GM12878 (cell line): ENCODE data around the gene ARHGAP36. TPM values are rescaled to one million over a fixed set of nuclear protein-coding genes. Genes with fewer than 3 reads are reported as not detected.

Source experiments
- ATAC-seq: fragments of 200-7000 bp; cut with Tn5 transposase; 3 replicates; pipeline ENCODE4 v1.9.1; 2020; ENCODE audit warnings: mild to moderate bottlenecking, moderate library complexity
- BruUV-seq: library from RNA; stranded (reverse); fragments of 400-500 nt; replicated peaks from 2 replicates; lab custom pipeline; 2021; lab: Mats Ljungman, UMichigan
- CTCF ChIA-PET: fragments of 300-600 bp; sonication (Branson Sonifier 250); formaldehyde crosslinking; extraction: SDS; loops from one replicate; lab custom pipeline; 2021; ENCODE audit warnings: inconsistent platforms; lab: Yijun Ruan, JAX
- POLR2A ChIA-PET: fragments of 350-600 bp; formaldehyde crosslinking; extraction: SDS; loops from one replicate; lab custom pipeline; 2021; ENCODE audit warnings: inconsistent platforms; lab: Charles Lee
- RAD21 ChIA-PET: fragments of 300-600 bp; sonication (Branson Sonifier 250); formaldehyde crosslinking; loops from one replicate; lab custom pipeline; 2023; ENCODE audit warnings: antibody characterized with exemption; ENCODE audit not compliant: unreplicated experiment; lab: Charles Lee
- SMC1A ChIA-PET: fragments of 300-600 bp; sonication (Branson Sonifier 250); formaldehyde crosslinking; loops from one replicate; lab custom pipeline; 2023; ENCODE audit not compliant: unreplicated experiment, uncharacterized antibody; lab: Charles Lee
- DNase-seq: peaks from one replicate; pipeline ENCODE4 v3.0.0-alpha.2; 2011; ENCODE audit warnings: low read depth, low spot score
- FAIRE-seq: peaks from 3 replicates; lab custom pipeline; 2011; peaks lifted over from hg19 to GRCh38; lab: Jason Lieb, UNC
- H2AFZ ChIP-seq: 2 replicates; pipeline ENCODE4 v1.6.0; 2011; ENCODE audit warnings: low read depth, low read length, control low read depth; ENCODE audit not compliant: control insufficient read depth
- H3K27ac ChIP-seq: 2 replicates; pipeline ENCODE4 v1.5.1; 2011; ENCODE audit warnings: control low read depth; ENCODE audit not compliant: control insufficient read depth, insufficient read depth
- H3K27me3 ChIP-seq, 2 experiments: replicated peaks in 1 of 2; 2 replicates each; pipeline versions ENCODE4 v1.6.0 to v1.6.1; 2011; ENCODE audit warnings: low read length in 1 of 2; ENCODE audit not compliant: control insufficient read depth in 2 of 2, insufficient read depth in 2 of 2
- H3K36me3 ChIP-seq, 2 experiments: 2 replicates each; pipeline ENCODE4 v1.5.1; 2011; ENCODE audit warnings: low read length in 1 of 2; ENCODE audit not compliant: control insufficient read depth in 2 of 2, insufficient read depth in 2 of 2
- H3K4me1 ChIP-seq: 2 replicates; pipeline ENCODE4 v1.6.1; 2011; ENCODE audit warnings: mild to moderate bottlenecking, low read length, moderate library complexity, mixed read lengths; ENCODE audit not compliant: control insufficient read depth, insufficient read depth
- H3K4me2 ChIP-seq: 2 replicates; pipeline ENCODE4 v1.6.0; 2011; ENCODE audit warnings: control low read depth; ENCODE audit not compliant: control insufficient read depth, insufficient read depth
- H3K4me3 ChIP-seq: fragments of 200-600 bp; sonication (generic); 2 replicates; pipeline ENCODE4 v1.5.1; 2016
- H3K79me2 ChIP-seq: 2 replicates; pipeline ENCODE4 v1.6.0; 2011; ENCODE audit warnings: low read length; ENCODE audit not compliant: control insufficient read depth, insufficient read depth
- H3K9ac ChIP-seq: 2 replicates; pipeline ENCODE4 v1.8.0; 2011; ENCODE audit warnings: low read length, control low read depth, mixed read lengths; ENCODE audit not compliant: control insufficient read depth, insufficient read depth
- H3K9me3 ChIP-seq: replicated peaks from 3 replicates; pipeline ENCODE4 v1.5.1; 2011; ENCODE audit warnings: mild to moderate bottlenecking, low read length; ENCODE audit not compliant: control insufficient read depth, insufficient read depth
- H4K20me1 ChIP-seq: 2 replicates; pipeline ENCODE4 v1.6.0; 2011; ENCODE audit not compliant: control insufficient read depth, insufficient read depth
- ATF3 ChIP-seq: IDR thresholded peaks from 2 replicates; pipeline ENCODE4 v1.6.1; 2011; ENCODE audit warnings: low read depth, mild to moderate bottlenecking, low read length, moderate library complexity, borderline replicate concordance; ENCODE audit errors: extremely low read depth
- BCLAF1 ChIP-seq: fragments of 450-650 bp; IDR thresholded peaks from 2 replicates; pipeline ENCODE4 v1.6.1; 2017; ENCODE audit warnings: antibody characterized with exemption, mild to moderate bottlenecking, moderate library complexity
- CBFB ChIP-seq: IDR thresholded peaks from 2 replicates; pipeline ENCODE4 v1.6.1; 2016; ENCODE audit warnings: antibody characterized with exemption, low read depth
- CEBPB ChIP-seq, 2 experiments: fragments of 150-350 bp in 1 of 2; IDR thresholded peaks; 2 replicates each; pipeline ENCODE4 v1.6.1; 2012 to 2014; ENCODE audit warnings: low read depth in 2 of 2, low read length in 2 of 2, borderline replicate concordance in 1 of 2, inconsistent platforms in 1 of 2
- E2F8 ChIP-seq: fragments of 450-650 bp; IDR thresholded peaks from 2 replicates; pipeline ENCODE4 v1.6.1; 2018; ENCODE audit warnings: mild to moderate bottlenecking, low read depth, moderate library complexity; ENCODE audit not compliant: partially characterized antibody
- ELK1 ChIP-seq: IDR thresholded peaks from 2 replicates; pipeline ENCODE4 v1.6.1; 2012; ENCODE audit warnings: low read depth, low read length, improper control_type of control experiment
- EZH2 ChIP-seq: IDR thresholded peaks from 2 replicates; pipeline ENCODE4 v1.6.1; 2012; ENCODE audit warnings: low read depth, mild to moderate bottlenecking, control low read depth, inconsistent platforms, low read length, borderline replicate concordance; ENCODE audit not compliant: control insufficient read depth
- FOXK2 ChIP-seq: fragments of 450-650 bp; IDR thresholded peaks from 2 replicates; pipeline ENCODE4 v1.6.1; 2017; ENCODE audit warnings: mild to moderate bottlenecking, moderate library complexity
- IKZF1 ChIP-seq: fragments of 450-650 bp; conservative IDR thresholded peaks from 2 replicates; pipeline ENCODE4 v1.6.1; 2017; ENCODE audit warnings: antibody characterized with exemption, mild to moderate bottlenecking
- MEF2A ChIP-seq: IDR thresholded peaks from 2 replicates; pipeline ENCODE4 v1.6.1; 2011; ENCODE audit warnings: low read depth, mild to moderate bottlenecking, low read length, moderate library complexity; ENCODE audit not compliant: insufficient read depth
- POU2F2 ChIP-seq: IDR thresholded peaks from 3 replicates; pipeline ENCODE4 v1.6.1; 2011; ENCODE audit warnings: low read depth, mild to moderate bottlenecking, low read length, borderline replicate concordance
- RB1 ChIP-seq: fragments of 450-650 bp; formaldehyde crosslinking; IDR thresholded peaks from 2 replicates; pipeline ENCODE4 v1.6.1; 2017; ENCODE audit warnings: mild to moderate bottlenecking, borderline replicate concordance
- SMAD1 ChIP-seq: fragments of 450-650 bp; IDR thresholded peaks from 2 replicates; pipeline ENCODE4 v1.6.1; 2018; ENCODE audit warnings: mild to moderate bottlenecking, low read depth; ENCODE audit not compliant: partially characterized antibody
- SMC3 ChIP-seq: IDR thresholded peaks from 2 replicates; pipeline ENCODE4 v1.6.1; 2011; ENCODE audit warnings: low read length, improper control_type of control experiment, borderline replicate concordance
- WRNIP1 ChIP-seq: IDR thresholded peaks from 2 replicates; pipeline ENCODE4 v1.6.1; 2011; ENCODE audit warnings: low read depth, low read length, improper control_type of control experiment, borderline replicate concordance
- ZNF24 ChIP-seq: fragments of 450-650 bp; IDR thresholded peaks from 2 replicates; pipeline ENCODE4 v1.6.1; 2017; ENCODE audit warnings: antibody characterized with exemption, mild to moderate bottlenecking
- WGBS: methylation state at CpG from one replicate; pipeline ENCODE4 v1.1.6; 2016; ENCODE audit warnings: low lambda C conversion rate; ENCODE audit not compliant: insufficient replicate concordance, insufficient coverage; ENCODE audit errors: missing lambda C conversion rate; 5-methylcytosine and 5-hydroxymethylcytosine counted together
- in situ Hi-C: fragments of 300-500 bp; cut with MboI; formaldehyde crosslinking; loops from 9 replicates; pipeline ENCODE4 v1.14.3; 2018; ENCODE audit warnings: mixed read lengths
- intact Hi-C: fragments of 100-400 bp; cut with micrococcal nuclease; formaldehyde crosslinking; loops from one replicate; pipeline ENCODE4 v1.14.2; 2022; ENCODE audit not compliant: unreplicated experiment
- polyA plus RNA-seq, 11 experiments: library from polyadenylated mRNA; depleted of rRNA in 4 of 11; unstranded in 6 of 11; stranded (reverse) in 5 of 11; fragments of >200 nt; fragmentation: Nextera tagmentation in 4 of 11; fragmentation: Illumina TruSeq in 1 of 11; extraction: Ambion mirVana in 4 of 11; extraction: Trizol in 1 of 11; gene quantifications; 1 replicate in 1 of 11; 2 replicates in 10 of 11; pipeline versions ENCODE4 v1.2.1 to v1.2.3, GENCODE V29; 2011 to 2016; ENCODE audit warnings: inconsistent platforms in 2 of 11, missing spikeins in 2 of 11, low read depth in 1 of 11
- total RNA-seq, 4 experiments: library from RNA; depleted of rRNA in 3 of 4; stranded (reverse); fragments of >200 nt in 3 of 4; fragmentation: Illumina TruSeq in 1 of 4; extraction: Trizol in 1 of 4; gene quantifications; 2 replicates each; pipeline versions ENCODE4 v1.2.1 to v1.2.3, GENCODE V29; 2013 to 2021

The ARHGAP36 gene
- total and polyA plus RNA-seq, 10 of the 15 experiments (the other 5 are each of a cell fraction or from before 2014, with no cell fraction given) = not detected

- BruUV-seq = no TSS peak
- ChIA-PET POLR2A (no interaction called here), CTCF (interaction anchor here (0.5 to 1.3 kb wide), 2 partner anchors 51 to 667 kb away, joined by 3 read pairs; no protein-coding TSS in a partner anchor), RAD21 (no interaction called here), SMC1A (no interaction called here)
- no peak overlapping the region for H2AFZ ChIP-seq
- no peaks in the 10 kb centered on the region for H4K20me1 ChIP-seq
- H3K4me3 ChIP-seq = no peak overlapping the region
- FAIRE-seq (no peak), DNase-seq (no peak), ATAC-seq (no peak)
- no peaks in the 10 kb centered on the region for H3K9me3 ChIP-seq
- H3K4me2 ChIP-seq = no peak overlapping the region
- H3K79me2 ChIP-seq = no peaks in the 10 kb centered on the region
- H3K27me3 ChIP-seq = no peaks in the 10 kb centered on the region
- H3K9ac ChIP-seq = no peak overlapping the region
- intact Hi-C loops = no loop called here
- in situ Hi-C loops = no loop called here
- H3K4me1 ChIP-seq = no peaks in the 10 kb centered on the region
- H3K36me3 ChIP-seq = no peaks in the 10 kb centered on the region
- 4% methylated on average over 2 of the region's 2 CpGs for WGBS
- TF ChIP-seq POU2F2 = no peak
- TF ChIP-seq SMAD1 = no peak
- no peak for TF ChIP-seq WRNIP1
- TF ChIP-seq MEF2A = no peak
- no peak for TF ChIP-seq ELK1
- no peak for TF ChIP-seq E2F8
- TF ChIP-seq RB1 = no peak
- TF ChIP-seq ZNF24 = no peak
- TF ChIP-seq CBFB = no peak
- TF ChIP-seq IKZF1 = no peak
- no peak for TF ChIP-seq ATF3
- TF ChIP-seq FOXK2 = no peak
- no peak for TF ChIP-seq EZH2
- TF ChIP-seq BCLAF1 = no peak
- TF ChIP-seq CEBPB (IDR thresholded peaks at IDR 0.05; ENCODE audit: borderline replicate concordance in 1 of 2, low read depth in 2 of 2, low read length in 2 of 2) = no peak
- TF ChIP-seq SMC3 = no peak
- H3K27ac ChIP-seq = no peak overlapping the region
These were observed 48.0 kb upstream of the ARHGAP36 start for GRCh38 chrX:131010186-131010585.
